T-helper 1 cell (primary cell): ENCODE data around the gene PPP1R3D.

Experiments used
- DNase-seq, 5 donors: peaks; one replicate each; pipeline ENCODE4 v3.0.0-alpha.2; 2012 to 2020

The PPP1R3D gene

DNA sequence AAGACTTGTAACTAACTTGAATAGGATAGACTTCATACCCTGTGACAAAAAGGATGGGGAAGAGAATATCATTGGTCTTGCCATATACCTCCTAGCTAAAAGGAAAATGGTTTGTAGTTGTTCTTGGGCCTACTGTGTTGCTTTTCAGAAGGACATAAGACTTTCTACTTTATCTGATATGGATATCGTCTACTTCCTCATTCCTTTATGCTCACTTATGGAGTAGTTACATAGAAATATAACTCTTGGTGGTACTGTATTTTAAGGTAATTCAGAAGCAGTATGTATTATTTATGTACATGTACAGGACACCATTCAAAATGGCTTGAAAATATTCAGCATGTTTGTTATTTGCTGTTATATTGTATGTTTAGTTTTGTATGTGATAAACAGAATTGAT is 8.1 kb upstream of the PPP1R3D start:
- DNase-seq: no peak

DNA sequence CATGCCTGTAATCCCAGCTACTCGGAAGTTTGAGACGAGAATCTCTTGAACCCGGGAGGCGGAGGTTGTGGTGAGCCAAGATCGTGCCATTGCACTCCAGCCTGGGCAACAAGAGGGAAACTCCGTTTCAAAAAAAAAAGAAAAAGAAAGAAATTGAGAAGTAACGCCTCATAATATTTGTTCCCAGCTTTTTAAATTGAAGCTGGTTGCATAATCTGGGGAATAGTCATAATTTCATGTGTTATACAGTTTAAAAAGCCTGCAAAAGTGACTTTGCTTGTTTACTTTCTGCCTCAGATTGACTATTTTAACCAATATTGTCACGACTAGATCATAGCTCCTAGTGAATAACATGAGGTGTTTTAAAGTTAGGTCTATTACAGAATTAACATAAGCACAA is 7.3 kb upstream of the PPP1R3D start:
- DNase-seq: no peak

DNA sequence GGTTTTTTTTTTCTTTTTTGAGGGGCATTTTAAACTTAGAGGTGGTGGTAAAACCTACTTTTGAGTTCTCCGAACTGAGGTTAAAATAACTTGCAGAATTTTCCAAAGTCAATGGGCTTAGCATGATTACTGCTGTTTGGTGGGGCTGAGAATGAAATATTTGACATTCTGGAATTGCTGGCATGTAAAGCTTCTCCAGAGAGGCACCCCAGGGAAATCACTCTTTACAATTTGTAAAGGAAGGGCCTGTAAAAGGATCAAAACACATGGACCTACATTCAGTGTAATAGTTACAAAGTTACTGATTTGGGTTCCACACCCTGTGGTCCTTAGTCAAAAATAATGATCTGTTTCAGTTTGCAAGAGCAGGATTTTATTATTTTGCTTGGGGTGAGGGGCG is 5.6 kb upstream of the PPP1R3D start:
- no peak for DNase-seq

DNA sequence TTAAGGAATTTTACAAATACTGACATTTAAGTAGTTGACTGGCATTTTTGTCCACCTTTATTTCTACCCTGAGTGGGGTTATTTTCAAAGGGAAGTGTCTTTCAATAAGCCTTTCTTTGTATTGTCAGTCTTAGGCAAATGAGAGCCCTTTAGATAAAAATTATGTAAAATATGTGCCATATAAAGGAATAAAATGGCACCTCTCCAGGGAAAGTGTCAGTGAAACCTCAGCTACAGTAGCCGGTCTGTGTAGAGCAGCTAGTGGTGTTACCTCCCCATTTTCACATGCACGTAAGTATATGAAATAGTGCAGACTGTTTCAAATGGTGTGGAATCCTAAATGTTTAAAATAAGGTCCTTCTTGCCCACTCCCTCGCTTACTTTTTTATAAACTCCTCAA is 5.1 kb upstream of the PPP1R3D start:
- no peak for DNase-seq

DNA sequence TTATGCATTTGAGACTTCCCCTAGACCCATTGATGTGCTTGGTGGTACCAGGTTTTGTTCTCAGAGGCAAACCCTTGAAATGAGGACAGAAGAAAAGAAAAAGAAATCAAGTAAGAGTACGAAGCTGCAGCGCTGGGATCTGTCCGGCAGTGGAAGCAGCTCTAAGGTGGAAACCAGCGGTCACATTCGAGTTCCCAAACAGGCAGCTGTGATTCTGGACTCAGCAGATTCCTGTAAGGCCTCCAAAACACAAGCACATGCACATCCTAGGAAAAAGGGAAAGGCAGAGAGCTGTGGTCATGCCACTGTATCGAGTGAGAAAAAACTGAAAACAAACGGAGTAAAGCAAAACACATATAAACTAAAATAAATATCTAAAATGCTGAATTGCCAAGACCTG is 4.6 kb upstream of the PPP1R3D start:
- no peak for DNase-seq

DNA sequence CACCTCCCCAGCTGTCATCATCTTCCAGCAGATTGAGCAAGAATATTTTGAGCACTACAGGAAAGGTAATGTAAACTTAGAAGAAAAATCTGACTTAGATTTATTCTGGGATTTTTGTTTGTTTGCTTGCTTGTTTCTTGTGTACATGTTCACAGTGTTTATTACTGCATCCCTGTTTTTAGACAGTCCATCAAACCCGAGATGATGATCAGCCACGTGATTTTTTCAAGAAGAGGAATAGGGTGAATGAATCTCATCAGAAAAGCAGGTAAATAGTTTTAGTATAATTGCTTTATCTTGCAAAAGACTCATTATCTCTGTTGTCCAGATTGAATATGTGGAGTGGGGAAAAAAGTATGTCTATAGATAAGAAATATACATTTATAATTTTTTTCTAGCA is 2.1 kb upstream of the PPP1R3D start:
- DNase-seq: no peak

DNA sequence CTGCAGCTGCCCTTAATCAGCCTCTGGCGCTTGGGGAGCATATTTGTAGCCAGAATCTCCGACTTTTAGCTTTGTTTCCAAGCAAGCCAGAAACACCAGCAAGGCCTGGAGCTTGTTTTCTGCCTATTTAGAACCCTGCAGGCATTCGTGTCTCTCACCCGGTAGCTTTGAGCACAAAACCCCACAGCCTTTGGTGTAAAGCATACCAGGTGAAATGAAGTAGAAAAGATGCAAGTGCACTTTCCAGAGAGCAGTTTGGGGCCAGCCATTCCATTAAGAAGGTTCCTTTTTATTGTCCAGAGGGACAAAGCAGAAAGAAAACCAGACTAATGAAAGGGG is 820 bp upstream of the PPP1R3D start:
- DNase-seq: no peak

DNA sequence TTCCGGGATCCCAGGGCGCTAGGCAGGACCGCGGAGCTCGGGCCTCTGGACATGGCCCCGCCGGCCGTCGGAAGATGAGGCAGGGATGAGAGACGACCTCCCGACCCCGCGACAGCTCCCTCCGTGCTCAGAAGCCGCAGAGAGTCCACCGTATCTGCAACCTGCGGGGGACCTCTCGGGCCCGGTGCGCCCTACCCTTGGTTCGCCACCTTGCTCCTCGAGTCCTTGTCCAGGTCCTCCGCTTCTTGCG is 301 bp downstream of the PPP1R3D start:
- DNase-seq: peak in 1 of 5 donors; percentile 8

DNA sequence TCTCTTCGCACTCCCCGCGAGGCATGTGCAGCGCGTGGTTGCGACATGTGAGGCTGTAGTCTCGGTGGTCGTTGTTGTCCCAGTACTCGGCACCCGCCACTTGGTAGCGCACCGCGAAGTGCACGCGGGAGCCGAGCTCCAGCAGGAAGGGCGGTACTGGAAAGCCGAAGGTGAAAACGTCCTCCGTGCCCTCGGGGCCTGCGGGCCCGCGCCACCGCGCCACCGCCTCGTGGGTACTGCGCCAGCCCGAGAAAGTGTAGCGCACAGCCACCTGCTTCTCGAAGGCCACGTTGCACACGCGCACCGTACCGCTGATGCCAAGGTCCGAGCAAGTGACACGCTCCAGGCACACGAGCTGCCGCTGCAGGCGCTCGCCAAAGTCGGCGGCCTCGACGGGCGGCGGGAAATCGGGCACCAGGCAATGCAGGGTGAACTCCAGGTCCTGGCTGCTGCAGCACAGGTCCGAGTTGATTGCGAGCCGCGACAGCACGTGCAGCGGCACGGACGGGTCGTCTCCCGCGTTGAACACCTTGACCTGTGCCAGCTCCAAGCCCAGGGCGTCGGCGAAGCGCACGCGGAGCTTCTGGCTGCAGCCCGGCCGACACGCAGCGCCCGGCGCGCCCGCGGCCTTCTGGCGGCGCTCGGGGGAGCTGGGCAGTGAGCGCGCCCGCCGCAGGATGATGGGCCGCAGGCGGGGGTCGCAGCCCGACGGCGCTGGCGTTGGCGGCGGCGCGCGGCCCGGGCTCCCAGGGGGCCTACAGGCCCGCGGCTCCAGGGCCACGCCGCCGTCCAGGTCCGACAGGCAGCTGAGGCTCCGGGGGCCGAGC is 840 bp downstream of the PPP1R3D start:
- peak in 2 of 5 donors; percentile 4 to 10 for DNase-seq

DNA sequence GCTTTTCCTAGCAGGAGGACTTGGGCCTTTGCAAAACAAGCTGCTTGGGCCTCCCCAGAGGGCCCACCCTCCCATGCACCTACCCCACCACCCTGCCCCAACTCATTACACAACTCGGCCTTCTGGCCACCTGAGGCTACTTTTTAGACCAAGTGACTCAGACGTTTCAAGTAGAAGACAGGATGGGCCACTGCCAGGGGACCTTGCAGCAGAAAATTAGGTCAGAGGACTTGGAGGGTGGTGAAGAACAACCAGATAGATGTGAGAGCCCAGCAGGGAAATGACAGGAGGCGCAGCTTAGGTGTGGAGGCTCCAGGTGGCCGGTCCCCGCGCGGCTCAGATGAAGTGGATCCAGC is 1.4 kb downstream of the PPP1R3D start:
- DNase-seq: no peak

DNA sequence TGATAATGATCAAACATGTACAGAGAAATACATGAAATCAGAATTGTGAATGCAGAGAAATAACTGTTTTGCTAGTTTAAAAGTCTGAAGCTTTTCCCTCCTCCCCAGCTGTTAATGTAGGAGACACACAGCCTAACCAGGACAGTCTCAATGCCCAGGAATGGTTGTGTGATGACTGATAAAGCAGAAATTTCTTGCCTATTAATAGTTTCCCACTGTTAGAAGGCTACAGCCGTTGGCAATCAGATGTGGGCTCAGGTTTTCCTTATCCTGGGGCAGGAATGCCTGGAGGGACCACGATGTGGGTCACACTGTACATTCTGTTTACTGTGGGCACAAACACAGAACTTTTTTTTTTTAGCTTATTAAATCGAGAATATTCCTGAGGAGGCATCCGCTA is 1.9 kb downstream of the PPP1R3D start:
- DNase-seq: no peak

DNA sequence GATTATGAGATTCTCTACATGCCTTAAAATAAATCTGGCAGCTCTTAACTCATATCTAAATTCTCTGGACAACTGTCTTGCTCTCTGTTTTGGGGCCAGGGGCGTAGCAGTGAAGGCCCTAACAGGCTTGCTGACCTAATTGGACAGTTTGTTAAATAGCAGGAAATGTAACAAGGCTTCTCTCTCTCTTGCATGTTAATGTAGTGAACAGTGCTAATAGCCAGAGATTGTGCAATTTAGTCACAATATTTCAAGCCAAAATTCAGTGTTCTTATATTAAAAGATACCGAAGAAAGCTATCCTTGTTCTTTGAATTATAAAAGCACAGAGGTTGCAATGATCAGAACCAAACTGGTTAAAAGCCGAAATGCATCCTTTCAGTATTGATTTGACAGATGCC is 3.0 kb downstream of the PPP1R3D start:
- DNase-seq: no peak

DNA sequence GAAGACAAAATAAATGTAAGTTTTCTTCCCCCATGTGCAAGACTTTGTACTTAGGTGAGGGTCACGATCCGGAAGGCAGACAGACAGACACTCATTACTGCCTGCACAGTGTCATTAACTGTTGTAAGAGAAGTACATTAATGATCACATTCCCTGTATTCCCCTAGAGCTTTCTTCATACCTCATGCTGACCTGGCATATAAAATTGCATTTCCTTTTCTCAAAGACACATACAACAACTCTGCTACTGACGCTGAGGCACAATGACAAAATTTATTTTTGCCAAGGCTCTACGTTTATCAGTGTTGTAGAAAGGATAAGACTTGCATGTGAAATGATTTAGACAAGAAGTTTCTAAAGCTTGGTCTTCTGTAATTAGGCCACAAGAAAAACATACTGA is 3.7 kb downstream of the PPP1R3D start:
- no peak for DNase-seq

DNA sequence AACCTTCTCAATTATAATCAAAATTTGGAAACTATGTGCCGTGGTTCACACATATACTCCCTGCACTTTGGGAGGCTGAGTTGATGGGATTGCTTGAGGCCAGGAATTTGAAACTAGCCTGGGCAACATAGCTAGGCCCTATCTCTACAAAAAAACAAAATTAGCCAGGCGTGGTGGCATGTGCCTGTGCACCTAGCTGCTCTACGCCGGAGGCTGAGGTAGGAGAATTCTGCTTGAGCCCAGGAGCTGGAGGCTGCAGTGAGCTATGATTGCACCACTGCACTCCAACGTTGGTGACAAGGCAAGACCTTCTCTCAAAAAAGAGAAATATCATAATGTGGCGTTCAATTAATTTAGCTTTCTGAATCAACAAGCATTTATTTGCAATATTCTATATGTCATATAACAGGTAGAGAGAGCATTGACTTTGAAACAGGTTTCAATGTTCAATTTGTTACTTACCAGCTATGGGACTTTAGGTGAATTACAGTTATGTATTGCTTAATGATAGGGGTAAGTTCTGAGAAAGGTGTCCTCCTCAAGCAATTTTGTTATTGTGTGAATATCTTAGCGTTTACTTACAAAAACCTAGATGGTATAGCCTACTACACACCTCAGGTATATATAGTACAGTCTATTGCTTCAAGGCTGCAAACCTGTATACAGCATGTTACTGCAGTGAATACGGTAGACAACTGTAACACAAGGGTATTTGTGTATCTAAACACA is 4.5 kb downstream of the PPP1R3D start:
- DNase-seq: no peak

DNA sequence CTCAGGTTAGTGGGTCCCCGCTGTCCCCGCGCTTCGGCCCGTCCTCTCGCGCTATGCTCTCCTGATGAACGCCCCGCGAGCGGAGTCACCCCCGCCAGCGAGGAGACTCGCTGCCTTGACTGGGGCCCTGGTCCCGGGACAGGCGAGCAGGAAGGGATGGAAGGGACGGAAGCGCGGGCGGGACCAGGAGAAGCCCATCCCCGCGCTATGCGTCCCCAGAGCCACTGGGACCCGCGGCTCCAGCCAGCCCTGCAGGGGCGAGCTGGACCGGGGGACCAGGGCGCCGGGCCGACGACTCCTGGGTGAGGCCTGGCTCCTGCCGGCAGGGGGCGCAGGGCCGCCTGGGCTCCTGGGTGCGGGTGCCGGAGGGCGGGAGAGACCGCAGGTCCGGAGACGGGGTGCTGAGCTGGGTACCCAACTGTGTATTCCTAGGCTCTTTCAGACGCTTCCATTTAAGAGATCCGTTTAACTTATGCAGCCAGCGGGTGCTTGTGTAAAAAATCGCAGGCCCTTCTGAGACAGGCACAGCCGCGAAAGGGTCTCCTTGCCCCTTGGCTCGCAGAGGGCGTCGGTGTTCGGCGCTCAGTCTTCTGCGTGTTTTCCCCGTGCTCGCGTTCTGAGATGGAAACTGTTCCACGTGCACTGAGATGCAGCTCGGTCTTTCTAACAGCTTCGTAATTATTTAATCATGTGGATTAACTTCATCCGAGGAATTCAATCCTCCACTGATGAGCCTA is 6.1 kb downstream of the PPP1R3D start:
- DNase-seq: peak; percentile 62 to 75 (median 70)

DNA sequence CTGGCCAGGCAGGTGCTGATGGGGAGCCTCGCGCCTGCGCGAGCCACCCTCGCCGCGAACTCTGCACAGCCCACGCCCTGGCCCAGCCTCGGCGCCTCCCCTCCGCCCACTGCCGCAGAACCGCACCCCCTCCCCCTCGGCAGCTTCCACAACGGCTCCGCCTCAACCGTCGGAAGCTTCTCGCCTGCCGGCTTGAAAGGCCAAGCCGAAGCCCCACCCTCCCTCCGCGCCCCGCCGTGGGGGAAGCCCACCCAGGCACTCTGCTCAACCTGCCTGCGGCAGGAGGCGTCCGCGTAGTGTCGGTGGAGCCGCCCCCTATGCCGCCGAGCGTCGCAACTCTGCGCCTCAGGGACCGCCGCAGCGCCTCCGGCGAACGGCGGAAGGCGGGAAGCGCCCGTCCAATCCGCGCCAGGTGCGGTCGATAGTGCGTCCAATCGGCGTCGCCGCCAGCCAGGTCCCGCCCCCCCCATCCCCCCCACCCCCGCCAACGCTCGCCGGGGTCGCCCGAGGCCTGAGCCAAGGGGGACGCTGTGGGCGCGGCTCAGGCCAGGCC is 6.7 kb downstream of the PPP1R3D start, which contains the start of gene SYCP2:
Gene SYCP2 (minus strand): TSS at position 342 of the 553 bp plus-strand sequence. CDS start 11,224 bp downstream, outside the sequence.
- peak; percentile 44 to 73 (median 59) for DNase-seq

DNA sequence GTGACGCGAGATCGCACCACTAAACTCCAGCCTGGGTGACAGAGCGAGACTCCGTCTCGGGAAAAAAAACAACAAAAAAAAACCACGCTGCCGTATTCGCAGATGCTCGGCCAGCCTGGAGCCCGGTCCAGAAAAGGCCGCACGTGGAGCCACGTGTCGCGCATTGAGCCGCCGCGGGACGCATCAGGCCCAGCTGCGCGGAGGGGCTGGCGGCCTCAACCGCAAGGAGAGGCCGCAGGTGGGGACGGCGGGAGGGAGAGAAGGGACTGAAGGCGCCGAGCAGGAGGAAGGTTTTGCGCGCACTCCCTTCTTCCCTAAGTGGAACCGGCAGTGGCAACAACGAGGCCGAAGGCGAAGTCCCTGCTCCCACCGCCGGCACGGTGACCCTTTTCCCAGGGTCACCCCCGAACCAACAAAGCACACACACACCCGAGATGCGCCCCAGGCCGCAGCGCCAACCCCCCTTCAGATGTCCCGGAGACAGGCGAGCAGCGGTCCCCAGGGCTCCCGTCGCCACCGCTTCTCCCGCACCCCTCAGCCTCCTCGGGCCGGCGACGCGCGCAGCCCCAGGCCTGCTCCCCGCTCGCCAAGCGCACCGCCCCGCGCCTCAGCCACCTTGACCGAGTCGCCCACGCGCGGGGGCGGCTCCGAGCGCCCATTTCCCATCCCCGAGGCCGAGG is 7.3 kb downstream of the PPP1R3D start:
- peak in 1 of 5 donors; percentile 8 for DNase-seq

DNA sequence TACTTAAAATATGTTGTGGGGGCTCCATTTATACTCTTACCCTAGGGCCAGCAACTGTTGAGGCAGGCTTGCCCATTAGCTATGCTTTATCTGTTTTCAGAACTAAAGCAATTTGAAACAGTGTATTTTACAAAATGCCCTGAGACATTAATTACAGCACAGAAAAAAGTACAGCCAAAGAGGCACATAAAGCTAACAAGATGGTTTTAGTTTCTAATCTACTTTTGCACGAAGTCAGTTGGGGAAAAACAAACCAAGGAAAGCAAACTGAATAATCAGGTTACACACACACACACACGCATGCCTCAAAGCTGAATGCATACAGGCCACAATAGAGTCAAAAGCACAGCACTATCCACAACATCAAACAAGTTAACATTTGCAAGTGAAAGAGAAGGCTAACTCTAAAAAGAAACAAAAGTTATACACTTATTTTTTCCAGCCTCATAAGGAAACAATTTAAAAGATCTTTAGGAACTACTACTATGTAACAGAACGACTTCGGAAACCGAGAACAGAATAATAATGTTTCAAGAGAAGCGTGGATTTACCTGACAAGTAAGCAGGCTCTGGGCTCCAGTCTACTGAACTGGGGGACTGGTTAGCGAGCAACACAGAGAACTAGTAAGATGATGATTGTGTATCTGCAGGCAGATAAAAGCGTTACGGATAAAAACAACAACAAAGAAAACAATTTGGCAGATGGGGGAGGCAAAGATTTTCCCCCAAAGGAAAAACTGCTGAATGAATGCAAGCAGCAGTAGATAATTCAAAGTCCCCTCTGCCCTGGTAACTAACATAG is 8.4 kb downstream of the PPP1R3D start:
- no peak for DNase-seq

DNA sequence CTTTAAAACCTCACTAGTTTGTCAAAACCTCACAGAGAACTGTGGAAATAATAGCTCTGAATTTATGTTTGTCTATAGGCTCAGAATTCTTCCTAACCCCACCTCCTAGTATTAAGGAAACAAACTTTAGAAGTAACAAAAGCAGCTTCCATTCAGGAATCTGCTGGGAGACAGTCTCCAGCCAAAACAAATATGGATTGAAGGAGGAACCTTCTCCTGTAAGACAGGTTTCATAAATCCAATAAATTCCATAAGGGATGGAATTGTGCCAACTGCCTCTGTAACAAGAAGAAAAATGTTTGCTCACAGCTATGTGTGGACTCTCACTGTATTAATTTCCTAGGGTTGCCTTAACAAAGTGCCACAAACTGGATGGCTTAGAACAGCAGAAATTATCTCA is 14.2 kb downstream of the PPP1R3D start:
- DNase-seq: no peak

DNA sequence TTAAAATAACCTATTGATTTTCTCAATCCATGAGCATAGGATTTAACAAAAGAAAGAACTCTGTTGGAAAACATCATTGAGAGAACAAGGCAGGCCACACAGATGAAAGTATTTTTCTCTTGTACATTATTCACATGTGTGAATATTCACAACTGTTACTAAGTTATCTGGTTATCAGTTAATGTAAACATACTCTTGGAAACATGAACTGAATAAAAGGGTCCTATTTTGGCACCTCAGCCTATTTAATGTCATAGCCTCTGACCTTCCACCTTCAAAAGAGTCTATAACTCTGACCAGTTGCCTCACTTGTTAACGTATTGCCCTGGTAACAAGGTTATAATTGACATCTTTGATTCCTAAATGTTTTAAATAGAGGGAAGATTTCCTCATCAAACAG is 14.7 kb downstream of the PPP1R3D start:
- DNase-seq: no peak

DNA sequence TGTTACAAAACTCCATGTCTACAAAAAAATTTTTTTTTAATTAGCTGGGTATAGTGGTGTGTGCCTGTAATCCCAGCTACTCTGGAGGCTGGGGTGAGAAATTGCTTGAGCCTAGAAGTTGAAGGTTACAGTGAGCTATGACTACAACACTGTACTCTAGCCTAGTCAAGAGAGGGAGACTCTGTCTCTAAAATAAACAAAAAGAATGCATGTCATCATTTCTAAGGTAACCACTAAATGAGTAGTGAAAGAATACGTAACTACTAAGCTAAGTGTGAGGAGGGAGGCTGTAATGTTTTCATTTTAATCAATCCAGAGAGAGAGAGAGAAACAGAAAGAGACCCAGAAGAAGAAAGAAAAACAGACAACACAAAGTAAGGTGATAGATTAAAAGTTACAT is 16.6 kb downstream of the PPP1R3D start:
- no peak for DNase-seq

DNA sequence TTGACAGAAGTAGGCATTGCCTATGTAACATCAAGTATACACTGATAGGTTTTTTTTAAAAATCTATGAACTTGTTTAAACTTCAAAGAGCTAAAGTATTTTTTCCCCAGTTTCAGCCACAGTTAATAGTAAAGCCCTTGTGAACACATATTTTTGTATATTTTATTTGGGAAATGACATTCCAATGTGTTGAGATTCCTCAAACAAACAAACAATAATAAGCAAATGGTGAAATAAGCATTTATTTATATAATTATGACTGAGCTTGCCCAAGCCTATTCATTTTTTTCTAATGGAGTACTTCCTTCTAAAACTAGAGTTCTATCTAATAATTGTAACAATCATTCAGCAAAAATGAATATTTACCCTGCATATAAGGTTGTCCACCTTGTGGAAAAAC is 19.2 kb downstream of the PPP1R3D start:
- DNase-seq: no peak
